A549 treated with AZD9567 at 1 μM for 4 hours (cell line): ENCODE data around the gene SCAI. TPM values are rescaled to one million over a fixed set of nuclear protein-coding genes. Genes with fewer than 3 reads are reported as not detected.

ENCODE experiments used
- total RNA-seq: library from RNA; stranded (reverse); fragments of 200-300 nt; extraction: Qiagen RNA extraction; gene quantifications from 5 replicates; pipeline ENCODE4 v1.2.3, GENCODE V29; 2022; ENCODE audit not compliant: insufficient read depth

The SCAI gene
- total RNA-seq: 1.5 to 4.1 TPM (median 2.0 TPM) in 5 replicates

DNA sequence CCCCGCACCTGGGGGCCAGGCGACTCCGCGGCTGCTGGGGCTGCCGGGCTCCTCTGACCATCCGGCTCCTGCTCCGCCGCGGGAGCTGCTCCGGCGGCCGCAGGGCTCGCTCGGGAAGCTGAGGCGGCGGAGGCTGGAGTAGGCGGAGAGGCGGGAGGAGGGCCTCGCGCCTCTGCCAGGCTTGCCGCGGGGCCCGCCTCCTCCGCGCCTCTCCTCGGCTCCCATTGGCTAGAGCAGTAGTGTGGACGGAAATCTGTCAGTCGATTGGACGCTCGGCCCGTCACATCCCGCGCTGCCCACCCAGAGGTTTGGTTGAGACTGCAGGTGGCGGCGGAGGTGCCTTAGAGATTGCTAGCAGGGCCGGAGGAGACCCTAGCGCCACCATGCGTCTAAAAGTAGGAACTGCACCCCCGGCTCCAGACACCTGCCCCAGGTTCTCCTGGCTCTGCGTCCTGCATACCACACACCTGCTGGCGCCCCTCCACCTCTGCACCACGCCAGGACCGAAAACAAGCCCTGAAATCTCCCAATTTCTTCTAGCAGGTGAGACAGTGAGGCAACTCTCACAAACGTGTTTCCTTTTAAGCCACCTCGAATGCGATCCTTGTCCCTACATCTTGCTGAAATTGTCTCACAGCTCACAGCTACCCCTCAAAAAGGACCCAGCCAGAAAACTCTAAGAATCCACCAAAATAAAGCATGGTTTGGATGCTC, at the start of gene SCAI:
TSS of gene SCAI (minus strand) at position 152 of the 714 bp plus-strand sequence. CDS start at position 61, 91 bp downstream.

GRCh38 chr9:125189361-125190289, 46.3 kb upstream of the SCAI start, which contains the start of gene PPP6C:
Gene PPP6C (minus strand): TSS chr9:125189803. CDS start chr9:125189718, 85 bp downstream.

DNA sequence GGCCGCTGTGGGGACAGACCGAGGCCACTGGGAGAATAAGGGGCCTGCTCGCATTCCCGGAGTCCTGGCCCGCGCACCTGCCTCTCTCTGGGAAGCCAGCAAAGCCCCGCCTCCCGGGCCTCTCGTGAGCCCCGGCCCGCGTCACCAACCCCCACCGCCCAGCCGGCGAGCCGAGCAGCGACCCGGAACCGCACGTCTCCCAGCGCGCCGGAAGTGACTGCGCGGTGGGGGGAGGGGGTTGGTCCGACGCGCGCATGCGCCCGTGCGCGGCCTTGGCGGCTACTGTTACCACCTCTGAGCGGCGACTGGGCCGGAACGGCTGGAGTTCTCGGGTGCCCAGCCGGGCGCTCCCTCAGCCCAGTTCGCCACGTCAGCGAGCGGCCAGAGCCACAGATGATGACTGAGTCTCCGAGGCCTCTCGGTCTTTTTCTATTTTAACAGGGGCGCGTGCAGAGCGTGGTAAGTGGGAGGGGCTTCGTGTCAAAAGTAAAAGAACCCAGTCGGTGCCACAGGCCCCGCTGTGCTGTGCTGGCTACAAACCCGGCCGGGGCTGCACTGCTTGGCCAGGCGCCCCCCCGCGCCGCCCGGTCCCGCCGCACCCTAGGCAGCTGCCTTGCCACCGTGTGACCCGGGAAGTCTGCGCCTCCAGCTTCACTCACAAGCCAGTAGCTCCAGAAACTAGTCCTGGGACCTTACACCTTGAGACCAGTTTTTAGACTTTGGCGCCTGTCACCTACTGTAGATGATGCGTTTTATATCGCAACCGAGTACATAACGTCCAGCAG, 202.2 kb downstream of the SCAI start, which contains the start of gene GOLGA1:
TSS of gene GOLGA1 (minus strand) at position 190 of the 785 bp plus-strand sequence. CDS start 2,372 bp downstream, outside the sequence.

Other genes starting within 250 kb of the SCAI start
- gene GOLGA1, start 202.4 kb downstream of the SCAI start, total RNA-seq: 10.5 to 14.6 TPM (median 10.7 TPM) in 5 replicates
- 24.1 to 27.8 TPM (median 26.0 TPM) in 5 replicates for gene PPP6C, start 46.3 kb upstream of the SCAI start, total RNA-seq
- gene RABEPK, start 57.0 kb upstream of the SCAI start, total RNA-seq: 38.9 to 43.9 TPM (median 42.7 TPM) in 5 replicates
- 339 to 387 TPM (median 376 TPM) in 5 replicates for gene HSPA5, start 97.8 kb upstream of the SCAI start, total RNA-seq
- 12.8 to 17.1 TPM (median 14.1 TPM) in 5 replicates for gene GAPVD1, start 118.3 kb upstream of the SCAI start, total RNA-seq